Suprapubic skin (tissue), 4 donors: Measurements from ENCODE around the gene CLCC1. TPM values are rescaled to one million over a fixed set of nuclear protein-coding genes. Genes with fewer than 3 reads are reported as not detected.
"Not testable (repeated sequence)": the region's sequence is repeated elsewhere in the genome, so short reads cannot be mapped to it uniquely, and the experiment has no call there.

ENCODE experiments used
- DNase-seq, 2 donors: peaks; one replicate each; pipeline ENCODE4 v3.0.0-alpha.2; 2019; ENCODE audit warnings: low spot score in 2 of 2
- H3K27ac ChIP-seq: fragments of 200-600 bp; sonication (generic); one replicate; pipeline ENCODE4 v1.5.1; 2019
- H3K27me3 ChIP-seq: fragments of 200-600 bp; sonication (generic); one replicate; pipeline ENCODE4 v1.5.1; 2019
- H3K36me3 ChIP-seq: fragments of 200-600 bp; sonication (generic); one replicate; pipeline ENCODE4 v1.5.1; 2019
- H3K4me1 ChIP-seq: fragments of 200-600 bp; sonication (generic); one replicate; pipeline ENCODE4 v1.5.1; 2019
- H3K4me3 ChIP-seq: fragments of 200-600 bp; sonication (generic); one replicate; pipeline ENCODE4 v1.5.1; 2019; ENCODE audit warnings: mild to moderate bottlenecking
- H3K9me3 ChIP-seq: fragments of 200-600 bp; sonication (generic); one replicate; pipeline ENCODE4 v1.5.1; 2019
- CTCF ChIP-seq, 2 donors: fragments of 200-600 bp in 1 of 2; fragments of 450-650 bp in 1 of 2; sonication (generic) in 1 of 2; IDR thresholded peaks; one replicate each; pipeline ENCODE4 v1.5.1; 2016 to 2019; ENCODE audit warnings: antibody characterized with exemption in 2 of 2, mild to moderate bottlenecking in 1 of 2, moderate library complexity in 1 of 2
- EP300 ChIP-seq: sonication (generic); formaldehyde crosslinking; IDR thresholded peaks from one replicate; pipeline ENCODE4 v1.6.1; 2017; ENCODE audit warnings: antibody characterized with exemption
- POLR2A ChIP-seq, 2 donors: fragments of 450-650 bp; IDR thresholded peaks; one replicate each; pipeline ENCODE4 v1.6.1; 2017; ENCODE audit warnings: antibody characterized with exemption in 2 of 2, mild to moderate bottlenecking in 2 of 2, moderate library complexity in 2 of 2
- POLR2AphosphoS5 ChIP-seq, 3 donors: sonication (generic); formaldehyde crosslinking; IDR thresholded peaks; one replicate each; pipeline ENCODE4 v1.6.1; 2017; ENCODE audit warnings: antibody characterized with exemption in 3 of 3
- WGBS: methylation state at CpG from one replicate; pipeline ENCODE4 v1.1.5; 2018; 5-methylcytosine and 5-hydroxymethylcytosine counted together
- total RNA-seq, 4 donors: library from RNA; depleted of rRNA; stranded (reverse); fragments of >200 nt; gene quantifications; one replicate each; pipeline ENCODE4 v1.1.0, GENCODE V29; 2016

The CLCC1 gene
- total RNA-seq: 10 to 100 TPM; 12.4 to 19.4 (median 18.5) TPM

- H3K27ac ChIP-seq: peak within 1 kb of the TSS; percentile 97
- H3K9me3 ChIP-seq: no peaks in the 10 kb centered on the region
- no peaks in the 10 kb centered on the region for H3K36me3 ChIP-seq
- WGBS: under 1% methylated on average over 64 of the region's 72 CpGs
- peak within 1 kb of the TSS; percentile 75 for H3K4me3 ChIP-seq
- H3K4me1 ChIP-seq: peaks cover 23% of the 10 kb centered on the region
- peak in 2 of 3 donors; percentile 74 to 83 for TF ChIP-seq POLR2AphosphoS5 (IDR thresholded peaks at IDR 0.05)
- TF ChIP-seq EP300: no peak
- TF ChIP-seq CTCF (IDR thresholded peaks at IDR 0.05): no peak
- TF ChIP-seq POLR2A (IDR thresholded peaks at IDR 0.05): peak; percentile 5 to 86
- DNase-seq: peak; percentile 97
- no peaks in the 10 kb centered on the region for H3K27me3 ChIP-seq
Measured at GRCh38 chr1:108963052-108963686, at the start of gene CLCC1. Gene CLCC1, minus strand, starts transcription at chr1:108963484. Its CDS starts 13,047 bp downstream, at chr1:108950437.

- TF ChIP-seq POLR2AphosphoS5 (IDR thresholded peaks at IDR 0.05) (no peak), CTCF (IDR thresholded peaks at IDR 0.05) (no peak), POLR2A (IDR thresholded peaks at IDR 0.05) (no peak)
- no peak overlapping the region for H3K27ac ChIP-seq
- no peak overlapping the region for H3K4me3 ChIP-seq
- no peaks in the 10 kb centered on the region for H3K4me1 ChIP-seq
- no peaks in the 10 kb centered on the region for H3K27me3 ChIP-seq
- 88% methylated on average over 7 of the region's 7 CpGs for WGBS
- DNase-seq: no peak
- peaks cover 63% of the 10 kb centered on the region for H3K36me3 ChIP-seq
- no peaks in the 10 kb centered on the region for H3K9me3 ChIP-seq
Measured at GRCh38 chr1:109011335-109011734, 48.1 kb upstream of the CLCC1 start.

DNA sequence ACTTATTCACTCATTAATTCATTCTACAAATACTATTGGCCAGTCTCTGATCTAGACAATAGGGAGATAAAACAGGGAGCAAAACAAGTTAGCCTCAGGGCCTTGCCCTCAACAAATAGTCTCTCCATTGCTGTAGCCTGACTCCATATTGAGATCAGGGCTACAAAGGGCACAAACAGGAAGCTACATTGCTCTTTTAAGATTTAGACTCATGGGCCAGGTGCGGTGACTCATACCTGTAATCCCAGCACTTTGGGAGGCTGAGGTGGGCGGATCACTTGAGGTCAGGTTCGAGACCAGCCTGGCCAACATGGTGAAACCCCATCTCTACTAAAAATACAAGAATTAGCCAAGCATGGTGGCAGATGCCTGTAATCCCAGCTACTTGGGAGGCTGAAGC lies 33.3 kb upstream of the CLCC1 start:
- peaks cover 79% of the 10 kb centered on the region for H3K36me3 ChIP-seq
- not testable (repeated sequence) for H3K27me3 ChIP-seq, DNase-seq, H3K4me3 ChIP-seq, H3K9me3 ChIP-seq, H3K27ac ChIP-seq, H3K4me1 ChIP-seq
- 90% methylated on average over 3 of the region's 3 CpGs for WGBS

DNA sequence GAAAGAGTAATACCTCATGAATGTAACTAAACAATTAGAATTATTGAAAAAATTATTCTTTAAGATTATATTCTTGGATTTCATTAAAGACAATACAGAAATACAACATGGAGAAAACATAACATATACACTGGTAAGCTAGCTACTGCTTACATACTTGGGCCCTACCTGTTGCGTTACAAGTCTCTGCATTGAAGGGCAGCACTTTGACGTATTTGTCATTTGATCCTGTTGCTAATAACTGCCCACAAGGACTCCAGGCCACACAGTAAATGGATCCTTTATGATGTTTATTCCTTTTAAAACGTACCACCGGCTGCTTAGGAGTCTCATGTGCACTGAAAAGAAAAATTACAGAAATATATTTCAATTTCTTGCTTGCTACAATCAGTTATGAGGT lies 19.8 kb upstream of the CLCC1 start:
- DNase-seq: no peak
- 90% methylated on average over 4 of the region's 4 CpGs for WGBS
- H3K4me3 ChIP-seq: no peak overlapping the region
- no peak overlapping the region for H3K27ac ChIP-seq
- TF ChIP-seq POLR2A (IDR thresholded peaks at IDR 0.05) (no peak), POLR2AphosphoS5 (IDR thresholded peaks at IDR 0.05) (no peak), EP300 (no peak), CTCF (IDR thresholded peaks at IDR 0.05) (no peak)
- H3K9me3 ChIP-seq: no peaks in the 10 kb centered on the region
- H3K4me1 ChIP-seq: no peaks in the 10 kb centered on the region
- peaks cover 73% of the 10 kb centered on the region for H3K36me3 ChIP-seq
- no peaks in the 10 kb centered on the region for H3K27me3 ChIP-seq

- WGBS: 88% methylated on average over 4 of the region's 4 CpGs
- peaks cover 69% of the 10 kb centered on the region for H3K36me3 ChIP-seq
Measured at GRCh38 chr1:108976658-108977057, 13.4 kb upstream of the CLCC1 start.

More at GRCh38 chr1:108976658-108977057, 13.4 kb upstream of the CLCC1 start:
- Histone ChIP-seq H3K27ac (no peak overlapping the region), H3K27me3 (no peaks in the 10 kb centered on the region), H3K9me3 (no peaks in the 10 kb centered on the region), H3K4me1 (no peaks in the 10 kb centered on the region), H3K4me3 (no peak overlapping the region)
- TF ChIP-seq POLR2AphosphoS5 (IDR thresholded peaks at IDR 0.05): no peak
- TF ChIP-seq POLR2A (IDR thresholded peaks at IDR 0.05): no peak
- TF ChIP-seq EP300: no peak
- TF ChIP-seq CTCF (IDR thresholded peaks at IDR 0.05): no peak
- DNase-seq: no peak
